Thoracic aorta (tissue), 2 donors: Measurements from ENCODE around the gene GABRG3. TPM values are rescaled to one million over a fixed set of nuclear protein-coding genes. Genes with fewer than 3 reads are reported as not detected.

ENCODE experiments used
- ATAC-seq: fragments of 150-250 bp; one replicate; pipeline ENCODE4 v1.8.0; 2017; ENCODE audit warnings: low read depth; ENCODE audit not compliant: insufficient number of reproducible peaks, low FRiP score
- DNase-seq: peaks from one replicate; pipeline ENCODE4 v3.0.0-alpha.2; 2020; ENCODE audit warnings: low spot score
- H3K27ac ChIP-seq, 2 donors: fragments of 200-600 bp; sonication (generic); 1 replicate in 1 of 2; 2 replicates in 1 of 2; pipeline ENCODE4 v1.5.1; 2016; ENCODE audit warnings: mild to moderate bottlenecking in 2 of 2, moderate library complexity in 2 of 2
- H3K27me3 ChIP-seq: fragments of 200-600 bp; sonication (generic); replicated peaks from 2 replicates; pipeline ENCODE4 v1.6.0; 2016; ENCODE audit warnings: mild to moderate bottlenecking; ENCODE audit not compliant: insufficient read depth
- H3K36me3 ChIP-seq: fragments of 200-600 bp; sonication (generic); one replicate; pipeline ENCODE4 v1.5.1; 2016
- H3K4me1 ChIP-seq, 2 donors: fragments of 200-600 bp; sonication (generic); 1 replicate in 1 of 2; 2 replicates in 1 of 2; pipeline versions ENCODE4 v1.5.1 to v1.6.0; 2016; ENCODE audit warnings: low read depth in 2 of 2, mild to moderate bottlenecking in 1 of 2; ENCODE audit not compliant: control insufficient read depth in 1 of 2
- H3K4me3 ChIP-seq: fragments of 200-600 bp; sonication (generic); 2 replicates; pipeline ENCODE4 v1.5.1; 2016; ENCODE audit warnings: mild to moderate bottlenecking
- H3K9me3 ChIP-seq: fragments of 200-600 bp; sonication (generic); 2 replicates; pipeline ENCODE4 v1.5.1; 2016
- CTCF ChIP-seq: fragments of 200-600 bp; sonication (generic); IDR thresholded peaks from one replicate; pipeline ENCODE4 v1.5.1; 2019; ENCODE audit warnings: antibody characterized with exemption
- total RNA-seq, 2 donors: library from RNA; depleted of rRNA; stranded (reverse); fragments of >200 nt; gene quantifications; one replicate each; pipeline versions ENCODE4 v1.1.0 to v1.2.3, GENCODE V29; 2016

GABRG3 gene
- total RNA-seq, 2 donors from 2014 or later = not detected

- Histone ChIP-seq H3K27me3 (no peaks in the 10 kb centered on the region), H3K9me3 (no peaks in the 10 kb centered on the region), H3K4me3 (no peak overlapping the region), H3K27ac (no peak overlapping the region), H3K4me1 (no peaks in the 10 kb centered on the region), H3K36me3 (no peaks in the 10 kb centered on the region)
- no peak for TF ChIP-seq CTCF
- DNase-seq (no peak), ATAC-seq (no peak)
Observed at GRCh38 chr15:27481768-27482167, 510.8 kb downstream of the GABRG3 start.

DNA sequence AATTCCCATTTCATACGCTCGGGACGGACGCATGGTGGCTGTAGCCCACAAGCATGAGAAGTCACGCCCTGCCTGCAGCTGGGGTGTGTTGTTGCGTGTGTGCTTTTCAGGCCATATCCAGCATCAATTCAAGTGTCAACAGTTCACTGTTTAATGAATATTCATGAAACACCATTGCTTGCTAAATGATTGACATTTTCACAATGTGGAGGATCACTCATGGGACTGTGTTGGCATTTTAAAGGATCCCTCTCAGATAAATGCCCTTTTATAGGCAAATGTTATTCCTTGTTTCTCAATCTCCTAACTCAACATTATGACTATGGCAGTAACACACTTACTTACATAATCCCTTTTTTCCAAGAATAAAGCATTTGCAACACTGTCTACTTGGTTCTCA lies 511.3 kb downstream of the GABRG3 start:
- H3K27ac ChIP-seq = no peak overlapping the region
- H3K4me1 ChIP-seq = no peaks in the 10 kb centered on the region
- DNase-seq (no peak), ATAC-seq (no peak)
- H3K9me3 ChIP-seq = no peaks in the 10 kb centered on the region
- no peak for TF ChIP-seq CTCF
- H3K27me3 ChIP-seq = no peaks in the 10 kb centered on the region
- H3K4me3 ChIP-seq = no peak overlapping the region
- no peaks in the 10 kb centered on the region for H3K36me3 ChIP-seq

DNA sequence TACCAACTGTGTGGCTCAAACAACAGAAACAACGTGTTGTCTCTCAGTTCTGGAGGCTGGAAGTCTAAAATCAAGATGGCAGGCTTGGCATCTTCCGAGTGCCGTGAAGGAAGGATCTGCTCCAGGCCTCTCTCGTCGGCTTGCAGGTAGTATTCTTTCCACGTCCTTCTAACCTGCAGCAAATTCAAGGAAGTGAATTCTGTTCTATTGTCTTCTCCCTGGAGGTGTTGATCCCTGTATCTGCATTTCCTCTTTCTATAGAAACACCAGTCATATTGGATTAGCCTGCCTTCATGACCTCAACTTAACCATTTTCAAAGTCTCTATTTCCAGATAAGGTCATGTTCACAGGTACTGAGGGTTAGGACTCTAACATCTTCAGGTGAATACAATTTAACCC lies 512.1 kb downstream of the GABRG3 start:
- H3K27ac ChIP-seq = no peak overlapping the region
- H3K4me3 ChIP-seq = no peak overlapping the region
- no peak for TF ChIP-seq CTCF
- H3K36me3 ChIP-seq = no peaks in the 10 kb centered on the region
- no peaks in the 10 kb centered on the region for H3K27me3 ChIP-seq
- no peaks in the 10 kb centered on the region for H3K9me3 ChIP-seq
- DNase-seq (no peak), ATAC-seq (no peak)
- H3K4me1 ChIP-seq = no peaks in the 10 kb centered on the region

DNA sequence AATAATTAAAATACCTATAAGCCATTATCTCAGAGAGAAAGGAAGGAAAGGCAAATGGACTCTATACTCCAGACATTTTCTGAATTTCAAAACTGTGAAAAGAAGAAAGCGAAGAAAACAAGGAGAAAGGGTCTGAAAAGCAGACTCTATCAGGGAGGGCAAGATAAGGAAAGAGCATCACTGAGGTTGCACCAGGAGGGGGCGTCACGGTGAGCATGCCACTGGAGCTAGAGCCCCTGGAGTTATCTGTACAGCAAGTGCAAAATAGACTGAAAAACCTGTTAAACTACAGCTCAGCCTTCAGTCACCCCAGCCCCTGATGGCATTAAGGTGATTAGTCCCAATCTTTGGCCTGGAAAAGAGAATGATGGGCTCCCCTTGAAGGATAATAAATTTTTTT lies 514.3 kb downstream of the GABRG3 start:
- no peaks in the 10 kb centered on the region for H3K36me3 ChIP-seq

GRCh38 chr15:27486051-27486450 lies 515.1 kb downstream of the GABRG3 start:
- Histone ChIP-seq H3K36me3 (no peaks in the 10 kb centered on the region), H3K27me3 (no peaks in the 10 kb centered on the region), H3K4me1 (no peaks in the 10 kb centered on the region), H3K9me3 (no peaks in the 10 kb centered on the region), H3K27ac (no peak overlapping the region), H3K4me3 (no peak overlapping the region)
- ATAC-seq (no peak), DNase-seq (no peak)
- no peak for TF ChIP-seq CTCF

More for the DNA sequence above, 514.3 kb downstream of the GABRG3 start:
- no peak overlapping the region for H3K27ac ChIP-seq
- no peak for TF ChIP-seq CTCF
- H3K4me3 ChIP-seq = no peak overlapping the region
- H3K9me3 ChIP-seq = no peaks in the 10 kb centered on the region
- ATAC-seq (no peak), DNase-seq (no peak)
- H3K27me3 ChIP-seq = no peaks in the 10 kb centered on the region
- H3K4me1 ChIP-seq = no peaks in the 10 kb centered on the region
